C1 segment of cervical spinal cord (tissue), 14 donors: ENCODE measurements around the gene DSE.

Source experiments
- DNase-seq, 14 donors: peaks; one replicate each; lab custom pipeline; 2025; lab: John Stamatoyannopoulos, UW

DSE gene

GRCh38 chr6:116472706-116473105 lies 102.0 kb downstream of the DSE start:
- DNase-seq, result no peak

GRCh38 chr6:116475141-116475540 lies 104.4 kb downstream of the DSE start:
- DNase-seq, result no peak

- DNase-seq, result no peak
Observed at GRCh38 chr6:116476002-116476678, 105.4 kb downstream of the DSE start.

GRCh38 chr6:116482780-116483179 lies 112.0 kb downstream of the DSE start:
- DNase-seq, result no peak

GRCh38 chr6:116483616-116484015 lies 112.9 kb downstream of the DSE start:
- DNase-seq, result no peak

- no peak for DNase-seq
Observed at GRCh38 chr6:116485559-116486184, 114.9 kb downstream of the DSE start.

GRCh38 chr6:116491610-116492330 lies 121.0 kb downstream of the DSE start:
- no peak for DNase-seq

GRCh38 chr6:116492331-116493067 lies 121.8 kb downstream of the DSE start:
- DNase-seq, result no peak
